Esophagus muscularis mucosa (tissue), 4 donors: ENCODE measurements around the gene TXNRD2. TPM values are rescaled to one million over a fixed set of nuclear protein-coding genes. Genes with fewer than 3 reads are reported as not detected.

Source experiments
- DNase-seq: peaks from one replicate; pipeline ENCODE4 v3.0.0-alpha.2; 2017; ENCODE audit errors: extremely low spot score
- H3K27ac ChIP-seq, 4 donors: fragments of 200-600 bp; sonication (generic); replicated peaks in 1 of 4; 1 replicate in 3 of 4; 2 replicates in 1 of 4; pipeline ENCODE4 v1.5.1; 2016 to 2019; ENCODE audit warnings: mild to moderate bottlenecking in 1 of 4
- H3K27me3 ChIP-seq, 4 donors: fragments of 200-600 bp; sonication (generic); one replicate each; pipeline versions ENCODE4 v1.5.1 to v1.6.0; 2016 to 2019
- H3K36me3 ChIP-seq, 4 donors: fragments of 200-600 bp; sonication (generic); one replicate each; pipeline ENCODE4 v1.5.1; 2016 to 2019
- H3K4me1 ChIP-seq, 4 donors: fragments of 200-600 bp; sonication (generic); one replicate each; pipeline ENCODE4 v1.5.1; 2016 to 2019
- H3K4me3 ChIP-seq, 4 donors: fragments of 200-600 bp; sonication (generic); 1 replicate in 2 of 4; 2 replicates in 2 of 4; pipeline ENCODE4 v1.5.1; 2016 to 2019; ENCODE audit warnings: mild to moderate bottlenecking in 4 of 4, moderate library complexity in 1 of 4
- H3K9me3 ChIP-seq, 4 donors: fragments of 200-600 bp; sonication (generic); 1 replicate in 3 of 4; 2 replicates in 1 of 4; pipeline ENCODE4 v1.5.1; 2016 to 2019
- CTCF ChIP-seq, 3 experiments: fragments of 200-600 bp in 2 of 3; fragments of 450-650 bp in 1 of 3; sonication (generic) in 2 of 3; IDR thresholded peaks; one replicate each; pipeline ENCODE4 v1.5.1; 2017 to 2019; ENCODE audit warnings: antibody characterized with exemption in 3 of 3, mild to moderate bottlenecking in 2 of 3, moderate library complexity in 1 of 3
- EP300 ChIP-seq: sonication (generic); formaldehyde crosslinking; IDR thresholded peaks from one replicate; pipeline ENCODE4 v1.6.1; 2017; ENCODE audit warnings: antibody characterized with exemption
- POLR2A ChIP-seq: fragments of 450-650 bp; IDR thresholded peaks from one replicate; pipeline ENCODE4 v1.6.1; 2017; ENCODE audit warnings: antibody characterized with exemption, moderate library complexity, mild to moderate bottlenecking, low read depth
- POLR2AphosphoS5 ChIP-seq, 2 donors: sonication (generic); formaldehyde crosslinking; IDR thresholded peaks; one replicate each; pipeline ENCODE4 v1.6.1; 2017; ENCODE audit warnings: antibody characterized with exemption in 2 of 2
- WGBS: methylation state at CpG from one replicate; pipeline ENCODE4 v1.1.5; 2018; 5-methylcytosine and 5-hydroxymethylcytosine counted together
- intact Hi-C: fragments of 100-400 bp; cut with DNase I; formaldehyde crosslinking; loops from one replicate; pipeline ENCODE4 v1.15.1; 2023
- total RNA-seq, 4 donors: library from RNA; depleted of rRNA; stranded (reverse); fragments of >200 nt; gene quantifications; one replicate each; pipeline versions ENCODE4 v1.1.0 to v1.2.1, GENCODE V29; 2016

The TXNRD2 gene
- total RNA-seq, 4 donors from 2014 or later: 12.9 to 27.2 (median 23.9) TPM

- no peak for DNase-seq
- Histone ChIP-seq H3K4me3 (no peak overlapping the region), H3K9me3 (no peaks in the 10 kb centered on the region), H3K27ac (no peak overlapping the region), H3K27me3 (no peaks in the 10 kb centered on the region), H3K4me1 (peaks cover 0 to 4% (median 2%) of the 10 kb centered on the region in 4 donors), H3K36me3 (peaks cover 0 to 40% (median 24%) of the 10 kb centered on the region in 4 donors)
- 81% methylated on average over 5 of the region's 7 CpGs for WGBS
- no peak for TF ChIP-seq EP300
- no peak for TF ChIP-seq POLR2A
- TF ChIP-seq POLR2AphosphoS5 (IDR thresholded peaks at IDR 0.05): no peak
- no peak for TF ChIP-seq CTCF (IDR thresholded peaks at IDR 0.05)
- intact Hi-C loops: no loop called here
Observed at GRCh38 chr22:19873960-19874306, 67.7 kb downstream of the TXNRD2 start.

- no peak for DNase-seq
- Histone ChIP-seq H3K27me3 (no peaks in the 10 kb centered on the region), H3K4me3 (no peak overlapping the region), H3K27ac (no peak overlapping the region), H3K4me1 (peaks cover 0 to 4% (median 2%) of the 10 kb centered on the region in 4 donors), H3K36me3 (peaks cover 0 to 35% (median 23%) of the 10 kb centered on the region in 4 donors), H3K9me3 (no peaks in the 10 kb centered on the region)
- no peak for TF ChIP-seq POLR2AphosphoS5 (IDR thresholded peaks at IDR 0.05)
- no peak for TF ChIP-seq POLR2A
- no peak for TF ChIP-seq CTCF (IDR thresholded peaks at IDR 0.05)
- no peak for TF ChIP-seq EP300
- 91% methylated on average over 7 of the region's 27 CpGs for WGBS
- intact Hi-C loops: no loop called here
Observed at GRCh38 chr22:19873138-19873959, 68.3 kb downstream of the TXNRD2 start.

- Histone ChIP-seq H3K27ac (no peak overlapping the region), H3K9me3 (no peaks in the 10 kb centered on the region), H3K27me3 (no peaks in the 10 kb centered on the region), H3K36me3 (peaks cover 0 to 29% (median 20%) of the 10 kb centered on the region in 4 donors), H3K4me1 (peaks cover 0 to 4% (median 2%) of the 10 kb centered on the region in 4 donors), H3K4me3 (no peak overlapping the region)
- intact Hi-C loops: no loop called here
- no CpG with 5 or more reads among the region's 7 CpGs for WGBS
- DNase-seq: no peak
- TF ChIP-seq EP300: no peak
- no peak for TF ChIP-seq POLR2A
- no peak for TF ChIP-seq CTCF (IDR thresholded peaks at IDR 0.05)
- TF ChIP-seq POLR2AphosphoS5 (IDR thresholded peaks at IDR 0.05): no peak
Observed at GRCh38 chr22:19872779-19873137, 68.9 kb downstream of the TXNRD2 start.

- intact Hi-C loops: no loop called here
- DNase-seq: no peak
- no peak overlapping the region for H3K4me3 ChIP-seq
- TF ChIP-seq POLR2AphosphoS5 (IDR thresholded peaks at IDR 0.05) (no peak), EP300 (no peak), CTCF (IDR thresholded peaks at IDR 0.05) (no peak), POLR2A (no peak)
- H3K27ac ChIP-seq: no peak overlapping the region
- H3K4me1 ChIP-seq: peaks cover 0 to 4% (median 2%) of the 10 kb centered on the region in 4 donors
- no peaks in the 10 kb centered on the region for H3K27me3 ChIP-seq
- WGBS: 95% methylated on average over 4 of the region's 16 CpGs
- H3K36me3 ChIP-seq: peaks cover 0 to 23% (median 19%) of the 10 kb centered on the region in 4 donors
- H3K9me3 ChIP-seq: no peaks in the 10 kb centered on the region
Observed at GRCh38 chr22:19871845-19872778, 69.5 kb downstream of the TXNRD2 start.
